Testis (tissue), 3 donors: ENCODE measurements around the gene GPR183. TPM values are rescaled to one million over a fixed set of nuclear protein-coding genes. Genes with fewer than 3 reads are reported as not detected.

Experiments used
- DNase-seq: peaks from one replicate; pipeline ENCODE4 v3.0.0-alpha.2; 2019
- H3K27ac ChIP-seq, 2 donors: fragments of 200-600 bp; sonication (generic); one replicate each; pipeline ENCODE4 v1.5.1; 2019
- H3K27me3 ChIP-seq: fragments of 200-600 bp; sonication (generic); one replicate; pipeline ENCODE4 v1.5.1; 2019
- H3K36me3 ChIP-seq: fragments of 200-600 bp; sonication (generic); one replicate; pipeline ENCODE4 v1.5.1; 2017; ENCODE audit warnings: low read depth; ENCODE audit errors: missing control alignments
- H3K4me1 ChIP-seq: fragments of 200-600 bp; sonication (generic); one replicate; pipeline ENCODE4 v1.5.1; 2019
- H3K4me3 ChIP-seq, 2 donors: fragments of 200-600 bp; sonication (generic); one replicate each; pipeline ENCODE4 v1.5.1; 2017 to 2019
- H3K9me3 ChIP-seq: fragments of 200-600 bp; sonication (generic); one replicate; pipeline ENCODE4 v1.5.1; 2017
- POLR2A ChIP-seq: fragments of 450-650 bp; IDR thresholded peaks from one replicate; pipeline ENCODE4 v1.6.1; 2017; ENCODE audit warnings: antibody characterized with exemption, mild to moderate bottlenecking, moderate library complexity
- WGBS, 2 donors: methylation state at CpG; one replicate each; pipeline ENCODE4 v1.1.5; 2018; 5-methylcytosine and 5-hydroxymethylcytosine counted together
- intact Hi-C: fragments of 100-400 bp; cut with DNase I; formaldehyde crosslinking; loops from one replicate; pipeline ENCODE4 v1.15.1; 2023; ENCODE audit warnings: low total_unique reads
- polyA plus RNA-seq: library from polyadenylated mRNA; stranded (reverse); fragments of 350-450 nt; fragmentation: Illumina TruSeq; extraction: RNeasy Lipid Tissue Mini Kit (QIAGEN cat#74804); gene quantifications from one replicate; pipeline ENCODE4 v1.2.3, GENCODE V29; 2014; ENCODE audit warnings: low read depth, low replicate concordance; ENCODE audit not compliant: insufficient read depth
- total RNA-seq, 2 donors: library from RNA; depleted of rRNA; stranded (reverse); fragments of >200 nt; gene quantifications; one replicate each; pipeline ENCODE4 v1.2.3, GENCODE V29; 2016
- TF ChIP-seq, protein P1 (sequence below), 3 experiments: fragments of 450-650 bp in 2 of 3; fragments of 200-600 bp in 1 of 3; sonication (generic) in 1 of 3; IDR thresholded peaks; one replicate each; pipeline ENCODE4 v1.5.1; 2016 to 2019; ENCODE audit warnings: antibody characterized with exemption in 3 of 3, mild to moderate bottlenecking in 2 of 3, moderate library complexity in 1 of 3

The GPR183 gene
- total and polyA plus RNA-seq, 3 donors from 2014 or later: 0.39 to 6.9 (median 2.3) TPM

DNA sequence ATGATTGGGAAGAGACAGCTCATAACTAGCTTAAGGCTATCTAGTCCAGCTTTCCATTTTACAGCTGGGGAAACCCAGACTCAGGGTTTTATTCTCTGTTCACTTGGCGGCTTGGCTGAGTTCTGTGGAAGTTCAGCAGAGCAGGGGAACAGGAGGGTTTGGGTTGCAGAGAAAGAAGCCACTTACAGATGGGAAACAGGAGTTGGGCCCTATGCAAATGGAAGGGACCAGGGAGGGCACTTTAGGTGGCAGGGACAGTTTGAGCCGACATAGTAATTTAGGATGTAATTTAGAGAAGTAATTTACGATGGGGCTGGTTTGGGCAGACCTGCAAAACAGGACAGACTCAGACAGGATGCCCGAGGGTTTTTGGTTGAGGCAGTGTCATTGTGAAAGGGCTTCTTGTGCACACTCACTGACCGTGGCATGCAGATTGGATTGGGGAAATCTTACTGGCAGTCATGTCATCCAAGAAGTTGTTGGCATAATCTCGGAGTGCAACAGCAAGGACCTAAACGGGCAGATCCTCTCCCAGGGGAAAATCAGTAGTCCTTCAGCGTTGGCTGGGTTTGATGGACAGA is 47.3 kb upstream of the GPR183 start:
- DNase-seq: no peak
- H3K4me3 ChIP-seq: no peak overlapping the region
- intact Hi-C loops: no loop called here
- H3K9me3 ChIP-seq: no peaks in the 10 kb centered on the region
- no peak overlapping the region for H3K27ac ChIP-seq
- no peaks in the 10 kb centered on the region for H3K36me3 ChIP-seq
- no peaks in the 10 kb centered on the region for H3K27me3 ChIP-seq
- no peak for TF ChIP-seq POLR2A
- TF ChIP-seq, protein P1, sequence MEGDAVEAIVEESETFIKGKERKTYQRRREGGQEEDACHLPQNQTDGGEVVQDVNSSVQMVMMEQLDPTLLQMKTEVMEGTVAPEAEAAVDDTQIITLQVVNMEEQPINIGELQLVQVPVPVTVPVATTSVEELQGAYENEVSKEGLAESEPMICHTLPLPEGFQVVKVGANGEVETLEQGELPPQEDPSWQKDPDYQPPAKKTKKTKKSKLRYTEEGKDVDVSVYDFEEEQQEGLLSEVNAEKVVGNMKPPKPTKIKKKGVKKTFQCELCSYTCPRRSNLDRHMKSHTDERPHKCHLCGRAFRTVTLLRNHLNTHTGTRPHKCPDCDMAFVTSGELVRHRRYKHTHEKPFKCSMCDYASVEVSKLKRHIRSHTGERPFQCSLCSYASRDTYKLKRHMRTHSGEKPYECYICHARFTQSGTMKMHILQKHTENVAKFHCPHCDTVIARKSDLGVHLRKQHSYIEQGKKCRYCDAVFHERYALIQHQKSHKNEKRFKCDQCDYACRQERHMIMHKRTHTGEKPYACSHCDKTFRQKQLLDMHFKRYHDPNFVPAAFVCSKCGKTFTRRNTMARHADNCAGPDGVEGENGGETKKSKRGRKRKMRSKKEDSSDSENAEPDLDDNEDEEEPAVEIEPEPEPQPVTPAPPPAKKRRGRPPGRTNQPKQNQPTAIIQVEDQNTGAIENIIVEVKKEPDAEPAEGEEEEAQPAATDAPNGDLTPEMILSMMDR (IDR thresholded peaks at IDR 0.05): no peak
- peaks cover 22% of the 10 kb centered on the region for H3K4me1 ChIP-seq
- 87 to 88% methylated on average over 8 of the region's 8 CpGs for WGBS, 2 donors

DNA sequence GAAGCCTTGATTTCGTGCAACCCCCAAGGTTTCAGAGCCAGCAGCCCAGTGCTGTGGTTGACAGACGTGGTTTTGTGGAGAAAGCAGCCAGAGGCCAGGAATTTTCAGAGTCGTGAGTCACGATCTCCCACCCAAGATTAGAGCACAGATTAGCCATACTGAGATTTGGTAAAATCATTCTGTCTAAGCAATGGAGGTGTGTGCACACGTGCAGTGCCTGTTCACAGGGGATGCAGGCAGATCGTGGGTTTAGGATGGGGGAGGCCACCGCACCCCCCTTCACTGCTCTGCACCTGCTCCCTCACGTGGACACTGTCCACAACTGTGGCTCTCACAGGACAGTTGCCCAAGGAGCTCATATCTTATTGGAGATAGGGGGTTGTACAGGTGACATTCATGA is 46.6 kb upstream of the GPR183 start:
- no peak overlapping the region for H3K4me3 ChIP-seq
- H3K36me3 ChIP-seq: no peaks in the 10 kb centered on the region
- WGBS, 2 donors: 89 to 91% methylated on average over 8 of the region's 8 CpGs
- H3K27me3 ChIP-seq: no peaks in the 10 kb centered on the region
- peaks cover 19% of the 10 kb centered on the region for H3K4me1 ChIP-seq
- no peaks in the 10 kb centered on the region for H3K9me3 ChIP-seq
- intact Hi-C loops: no loop called here
- DNase-seq: no peak
- no peak for TF ChIP-seq POLR2A
- TF ChIP-seq, protein P1 (IDR thresholded peaks at IDR 0.05): no peak
- no peak overlapping the region for H3K27ac ChIP-seq

DNA sequence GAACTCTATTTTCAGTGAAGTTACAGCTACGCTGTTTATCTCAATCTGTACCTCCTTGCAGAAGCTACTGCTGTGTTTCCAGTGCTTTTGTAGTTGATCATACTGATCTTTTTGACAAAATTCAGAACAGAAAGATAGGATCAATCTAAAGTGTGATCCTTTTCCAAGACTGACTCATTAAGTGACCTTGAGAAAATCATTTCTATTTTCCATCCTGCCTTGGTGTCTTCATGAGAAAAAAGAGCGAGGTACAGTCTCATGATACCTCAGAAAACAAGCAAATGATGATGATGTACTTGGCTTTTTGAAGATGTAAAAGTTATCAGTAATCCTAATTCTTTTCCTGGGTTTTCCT is 46.0 kb upstream of the GPR183 start:
- Histone ChIP-seq H3K27me3 (no peaks in the 10 kb centered on the region), H3K4me1 (peaks cover 19% of the 10 kb centered on the region), H3K4me3 (no peak overlapping the region), H3K9me3 (no peaks in the 10 kb centered on the region), H3K27ac (no peak overlapping the region), H3K36me3 (no peaks in the 10 kb centered on the region)
- intact Hi-C loops: no loop called here
- DNase-seq: no peak
- TF ChIP-seq, protein P1 (IDR thresholded peaks at IDR 0.05): no peak
- no peak for TF ChIP-seq POLR2A
- 81 to 88% methylated on average over 2 of the region's 2 CpGs for WGBS, 2 donors

DNA sequence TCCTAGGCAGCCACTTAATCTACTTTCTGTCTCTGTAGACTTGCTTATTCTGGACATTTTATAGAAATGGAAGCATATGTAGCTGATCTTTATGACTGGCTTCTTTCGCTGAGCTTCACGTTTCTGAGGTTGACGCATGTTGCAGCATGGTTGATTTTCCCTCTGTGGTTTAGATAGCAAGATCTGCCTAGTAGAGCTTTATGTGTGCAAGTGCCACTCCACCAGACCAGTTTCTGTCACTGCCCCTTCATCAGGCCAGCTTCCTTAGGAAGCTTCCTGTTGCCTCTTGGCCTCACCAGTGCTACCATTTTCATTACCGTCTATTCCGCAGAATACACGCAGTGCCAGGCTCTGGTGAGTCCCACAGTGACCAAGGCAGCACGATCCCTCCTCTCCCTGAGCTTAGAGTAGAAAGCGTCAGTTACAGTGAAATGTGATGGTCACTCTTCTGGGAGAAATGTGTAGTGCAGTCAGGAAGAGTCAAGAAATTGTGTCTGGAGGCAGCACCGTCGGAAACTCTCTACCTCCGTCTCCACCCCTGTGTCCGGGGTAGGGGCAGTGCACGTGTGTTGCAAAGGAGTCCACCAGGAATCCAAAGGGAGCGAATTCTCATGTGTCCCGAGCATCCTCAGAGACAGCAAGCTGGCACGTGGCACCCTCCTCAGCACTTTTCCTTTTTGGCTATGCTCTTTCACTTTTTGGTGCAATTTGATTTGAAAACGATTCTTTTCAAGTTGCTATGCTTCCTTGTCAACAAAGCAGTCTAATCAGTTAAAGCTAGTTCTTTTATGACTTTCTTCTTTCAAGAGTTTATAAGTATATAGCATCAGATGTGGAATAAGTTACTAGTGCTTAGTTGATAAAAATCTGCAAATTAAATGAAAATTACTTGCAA is 45.4 kb upstream of the GPR183 start:
- no peak for DNase-seq
- intact Hi-C loops: no loop called here
- TF ChIP-seq POLR2A: no peak
- TF ChIP-seq, protein P1 (IDR thresholded peaks at IDR 0.05): no peak
- Histone ChIP-seq H3K4me3 (no peak overlapping the region), H3K27me3 (no peaks in the 10 kb centered on the region), H3K4me1 (peaks cover 18% of the 10 kb centered on the region), H3K36me3 (no peaks in the 10 kb centered on the region), H3K27ac (no peak overlapping the region), H3K9me3 (no peaks in the 10 kb centered on the region)
- 86 to 87% methylated on average over 17 of the region's 17 CpGs for WGBS, 2 donors
